DOHH2 (cell line): Measurements from ENCODE around the gene CYP4B1.

Experiments used
- EZH2phosphoT487 ChIP-seq: fragments of 200-600 bp; sonication (generic); IDR thresholded peaks from 2 replicates; pipeline ENCODE4 v1.6.1; 2017; ENCODE audit warnings: borderline replicate concordance, mild to moderate bottlenecking, antibody characterized with exemption, low read length, moderate library complexity, mixed read lengths
- TF ChIP-seq, protein P1 (sequence below): fragments of 200-600 bp; sonication (generic); IDR thresholded peaks from one replicate; pipeline ENCODE4 v1.5.1; 2014; ENCODE audit warnings: antibody characterized with exemption, mild to moderate bottlenecking, low read depth, low read length; ENCODE audit not compliant: poor library complexity, severe bottlenecking

DNA sequence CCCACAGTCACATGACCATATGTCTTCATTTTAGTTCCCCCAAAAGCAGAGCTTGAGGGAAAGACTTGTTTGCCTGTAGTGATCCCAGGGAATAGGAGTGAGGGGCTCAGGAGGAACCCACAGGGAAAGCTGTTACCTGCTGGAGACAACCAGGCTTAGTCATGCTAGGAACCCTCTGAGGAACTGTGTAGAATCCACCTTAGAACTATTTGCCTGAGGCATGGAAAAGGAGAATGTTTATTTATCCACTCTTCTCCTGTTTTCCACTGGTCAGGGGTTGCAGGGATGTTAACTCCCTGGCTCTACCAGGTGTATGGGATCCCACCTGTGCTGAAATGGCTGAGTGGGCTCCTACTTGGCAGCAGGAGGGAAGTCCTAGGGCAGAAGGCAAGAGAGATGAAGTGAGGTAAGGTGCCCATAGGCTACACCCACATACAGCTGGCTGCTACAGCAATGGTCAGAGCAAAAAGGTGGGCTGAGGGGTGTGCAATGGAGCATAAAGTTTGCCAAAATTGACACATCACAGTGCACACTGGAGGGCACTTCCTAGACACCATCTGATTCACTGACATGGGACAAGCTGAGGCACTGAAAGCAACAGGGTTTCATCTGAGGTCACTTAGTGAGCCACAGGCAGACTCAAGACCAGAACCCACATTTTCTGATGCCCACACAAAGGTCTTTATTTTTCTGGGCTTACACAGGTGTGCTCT lies 29.7 kb upstream of the CYP4B1 start:
- TF ChIP-seq, protein P1, sequence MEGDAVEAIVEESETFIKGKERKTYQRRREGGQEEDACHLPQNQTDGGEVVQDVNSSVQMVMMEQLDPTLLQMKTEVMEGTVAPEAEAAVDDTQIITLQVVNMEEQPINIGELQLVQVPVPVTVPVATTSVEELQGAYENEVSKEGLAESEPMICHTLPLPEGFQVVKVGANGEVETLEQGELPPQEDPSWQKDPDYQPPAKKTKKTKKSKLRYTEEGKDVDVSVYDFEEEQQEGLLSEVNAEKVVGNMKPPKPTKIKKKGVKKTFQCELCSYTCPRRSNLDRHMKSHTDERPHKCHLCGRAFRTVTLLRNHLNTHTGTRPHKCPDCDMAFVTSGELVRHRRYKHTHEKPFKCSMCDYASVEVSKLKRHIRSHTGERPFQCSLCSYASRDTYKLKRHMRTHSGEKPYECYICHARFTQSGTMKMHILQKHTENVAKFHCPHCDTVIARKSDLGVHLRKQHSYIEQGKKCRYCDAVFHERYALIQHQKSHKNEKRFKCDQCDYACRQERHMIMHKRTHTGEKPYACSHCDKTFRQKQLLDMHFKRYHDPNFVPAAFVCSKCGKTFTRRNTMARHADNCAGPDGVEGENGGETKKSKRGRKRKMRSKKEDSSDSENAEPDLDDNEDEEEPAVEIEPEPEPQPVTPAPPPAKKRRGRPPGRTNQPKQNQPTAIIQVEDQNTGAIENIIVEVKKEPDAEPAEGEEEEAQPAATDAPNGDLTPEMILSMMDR: no peak
- no peak for TF ChIP-seq EZH2phosphoT487
